Mesothelial cell of epicardium (in vitro differentiated cells): ENCODE results near the gene ARPC1B. TPM values are rescaled to one million over a fixed set of nuclear protein-coding genes. Genes with fewer than 3 reads are reported as not detected.
"Not testable (repeated sequence)": the region's sequence is repeated elsewhere in the genome, so short reads cannot be mapped to it uniquely, and the experiment has no call there.

Experiments used
- DNase-seq, 2 experiments: peaks; one replicate each; pipeline ENCODE4 v3.0.0; 2021; ENCODE audit warnings: low spot score in 2 of 2; ENCODE audit not compliant: unreplicated experiment in 2 of 2
- H3K27ac Mint-ChIP-seq: 2 replicates; pipeline ENCODE4 v1.8.0; 2021; ENCODE audit warnings: mixed read lengths
- H3K27me3 Mint-ChIP-seq: 2 replicates; pipeline ENCODE4 v1.8.0; 2021; ENCODE audit warnings: low read depth, mixed read lengths
- H3K36me3 Mint-ChIP-seq: 2 replicates; pipeline ENCODE4 v1.8.0; 2021; ENCODE audit warnings: mixed read lengths
- H3K4me1 Mint-ChIP-seq: 2 replicates; pipeline ENCODE4 v1.8.0; 2021; ENCODE audit warnings: mixed read lengths
- H3K4me3 Mint-ChIP-seq: 2 replicates; pipeline ENCODE4 v1.8.0; 2021; ENCODE audit warnings: mild to moderate bottlenecking, moderate library complexity, mixed read lengths
- H3K9me3 Mint-ChIP-seq: 2 replicates; pipeline ENCODE4 v1.8.0; 2021; ENCODE audit warnings: mixed read lengths
- CTCF ChIP-seq: fragments of 200-600 bp; sonication (generic); IDR thresholded peaks from one replicate; pipeline ENCODE4 v1.5.0; 2021; ENCODE audit warnings: antibody characterized with exemption; ENCODE audit not compliant: unreplicated experiment
- total RNA-seq: library from RNA; stranded (reverse); gene quantifications from 3 replicates; pipeline ENCODE4 v1.2.1, GENCODE V29; 2021

The ARPC1B gene
- 30.0 to 35.3 TPM (median 32.5 TPM) in 3 replicates for total RNA-seq

GRCh38 chr7:99374111-99375064 lies at the start of gene ARPC1B:
Gene ARPC1B (plus strand): TSS chr7:99374730. CDS start chr7:99385715, 10,985 bp downstream.
- H3K27me3 Mint-ChIP-seq: no peaks in the 10 kb centered on the region
- H3K9me3 Mint-ChIP-seq: no peaks in the 10 kb centered on the region
- no peak for TF ChIP-seq CTCF
- peaks cover 18% of the 10 kb centered on the region for H3K4me1 Mint-ChIP-seq
- H3K4me3 Mint-ChIP-seq: peak within 1 kb of the TSS; percentile 68
- peaks cover 2% of the 10 kb centered on the region for H3K36me3 Mint-ChIP-seq
- H3K27ac Mint-ChIP-seq: peak within 1 kb of the TSS; percentile 34
- peak in 1 of 2 experiments; percentile 48 for DNase-seq

- Mint-ChIP-seq H3K27me3 (no peaks in the 10 kb centered on the region), H3K4me3 (peak overlapping the region; percentile 78), H3K4me1 (peaks cover 15% of the 10 kb centered on the region), H3K9me3 (no peaks in the 10 kb centered on the region), H3K36me3 (no peaks in the 10 kb centered on the region), H3K27ac (peak overlapping the region; percentile 53)
- DNase-seq: no peak
- no peak for TF ChIP-seq CTCF
These were observed 49.5 kb upstream of the ARPC1B start for GRCh38 chr7:99325001-99325493.

GRCh38 chr7:99325592-99326407 lies 48.7 kb upstream of the ARPC1B start, which contains the start of gene ARPC1A:
Gene ARPC1A (plus strand): TSS chr7:99325898. CDS start chr7:99333354, 7,456 bp downstream.
- Mint-ChIP-seq H3K9me3 (no peaks in the 10 kb centered on the region), H3K36me3 (no peaks in the 10 kb centered on the region), H3K27ac (peak within 1 kb of the TSS; percentile 60), H3K4me1 (peaks cover 20% of the 10 kb centered on the region), H3K27me3 (no peaks in the 10 kb centered on the region), H3K4me3 (peak within 1 kb of the TSS; percentile 78)
- DNase-seq: peak; percentile 88 to 97
- TF ChIP-seq CTCF: no peak

DNA sequence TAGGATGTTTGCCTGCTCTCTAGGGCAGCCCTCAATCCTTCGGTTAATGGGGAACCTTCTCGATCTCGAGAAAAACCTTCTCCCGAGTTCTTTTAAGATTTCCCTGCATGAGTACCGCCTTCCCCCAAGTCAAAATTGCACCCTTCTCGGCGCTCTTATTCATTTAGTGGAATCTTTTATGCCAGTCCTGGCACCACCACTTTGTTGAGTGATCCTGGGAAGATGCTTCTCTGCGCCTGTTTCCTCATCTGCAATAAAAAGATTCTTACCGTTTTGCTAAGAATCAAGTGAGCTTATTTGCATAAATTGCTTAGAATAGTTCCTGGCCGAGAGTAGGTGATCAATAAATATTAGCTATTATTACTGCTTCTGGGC lies 48.1 kb upstream of the ARPC1B start:
- Mint-ChIP-seq H3K27ac (peak overlapping the region; percentile 60), H3K9me3 (no peaks in the 10 kb centered on the region), H3K4me3 (peak overlapping the region; percentile 78), H3K36me3 (no peaks in the 10 kb centered on the region), H3K4me1 (peaks cover 20% of the 10 kb centered on the region), H3K27me3 (no peaks in the 10 kb centered on the region)
- no peak for TF ChIP-seq CTCF
- no peak for DNase-seq

DNA sequence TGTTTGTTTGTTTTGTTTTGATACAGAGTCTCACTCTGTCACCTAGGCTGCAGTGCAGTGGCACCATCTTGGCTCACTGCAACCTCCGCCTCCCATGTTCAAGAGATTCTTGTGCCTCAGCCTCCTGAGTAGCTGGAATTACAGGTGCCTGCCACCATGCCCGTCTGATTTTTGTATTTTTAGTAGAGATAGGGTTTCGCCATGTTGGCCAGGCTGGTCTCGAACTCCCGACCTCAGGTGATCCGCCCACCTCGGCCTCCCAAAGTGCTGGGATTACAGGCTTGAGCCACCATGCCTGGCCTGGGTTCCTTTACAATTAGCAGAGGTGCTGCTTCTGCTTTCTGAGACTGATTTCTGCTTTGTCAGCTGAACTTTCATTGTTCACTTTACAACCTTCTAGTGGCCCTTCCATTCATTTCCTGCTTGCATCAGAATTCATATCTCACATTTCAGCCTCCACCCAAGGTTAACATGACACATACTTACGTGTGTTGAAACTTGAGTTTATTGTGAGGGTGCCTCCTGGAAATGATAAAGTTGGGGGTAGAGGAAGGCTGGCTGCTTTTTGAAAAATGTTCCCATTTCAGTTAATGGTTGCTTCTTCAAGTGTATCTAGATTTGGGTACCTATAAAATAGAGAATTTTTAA lies 44.1 kb upstream of the ARPC1B start:
- H3K36me3 Mint-ChIP-seq, DNase-seq, H3K4me3 Mint-ChIP-seq, H3K9me3 Mint-ChIP-seq, H3K27ac Mint-ChIP-seq, H3K27me3 Mint-ChIP-seq: not testable (repeated sequence)
- H3K4me1 Mint-ChIP-seq: peaks cover 18% of the 10 kb centered on the region
